Lung (tissue), 12 donors: ENCODE measurements around the gene CLCN3. TPM values are rescaled to one million over a fixed set of nuclear protein-coding genes. Genes with fewer than 3 reads are reported as not detected.

Experiments
- ATAC-seq: fragments of 200-7000 bp; cut with Tn5 transposase; one replicate; pipeline ENCODE4 v1.9.1; 2020; ENCODE audit warnings: moderate number of reproducible peaks; ENCODE audit not compliant: insufficient read depth, low FRiP score
- DNase-seq, 3 donors: peaks; one replicate each; pipeline ENCODE4 v3.0.0-alpha.2; 2013 to 2017
- H3K27ac ChIP-seq, 2 donors: one replicate each; pipeline ENCODE4 v1.5.1; 2013; ENCODE audit warnings: mild to moderate bottlenecking in 2 of 2, moderate library complexity in 2 of 2, control low read depth in 1 of 2, inconsistent platforms in 1 of 2, low read depth in 1 of 2, low read length in 1 of 2
- H3K27me3 ChIP-seq, 3 donors: one replicate each; pipeline ENCODE4 v1.5.1; 2013; ENCODE audit warnings: low read length in 2 of 3; ENCODE audit not compliant: control insufficient read depth in 3 of 3, insufficient read depth in 3 of 3
- H3K36me3 ChIP-seq, 4 donors: one replicate each; pipeline ENCODE4 v1.5.1; 2013; ENCODE audit warnings: low read length in 4 of 4, mild to moderate bottlenecking in 1 of 4, moderate library complexity in 1 of 4; ENCODE audit not compliant: control insufficient read depth in 4 of 4, insufficient read depth in 4 of 4
- H3K4me1 ChIP-seq, 5 donors: one replicate each; pipeline ENCODE4 v1.5.1; 2013; ENCODE audit warnings: low read length in 5 of 5, mild to moderate bottlenecking in 2 of 5, moderate library complexity in 1 of 5; ENCODE audit not compliant: control insufficient read depth in 5 of 5, insufficient read depth in 5 of 5
- H3K4me3 ChIP-seq: one replicate; pipeline ENCODE4 v1.5.1; 2013; ENCODE audit warnings: mild to moderate bottlenecking, control low read depth, moderate library complexity
- H3K9ac ChIP-seq, 2 donors: one replicate each; pipeline ENCODE4 v1.5.1; 2013; ENCODE audit warnings: low read length in 2 of 2, control low read depth in 1 of 2; ENCODE audit not compliant: insufficient read depth in 1 of 2
- H3K9me3 ChIP-seq, 4 donors: one replicate each; pipeline ENCODE4 v1.5.1; 2013; ENCODE audit warnings: low read length in 3 of 4, mild to moderate bottlenecking in 1 of 4, moderate library complexity in 1 of 4; ENCODE audit not compliant: control insufficient read depth in 4 of 4, insufficient read depth in 3 of 4
- whole genome bisulfite sequencing, 2 donors: extraction: QIAGEN DNeasy Blood & Tissue Kit; methylation state at CpG; one replicate each; pipeline ENCODE4 v1.1.7; 2013; 5-methylcytosine and 5-hydroxymethylcytosine counted together
- polyA plus RNA-seq, 2 donors: library from polyadenylated mRNA; stranded (reverse); fragments of 200-250 nt; gene quantifications; one replicate each; pipeline ENCODE4 v1.2.1, GENCODE V29; 2013
- total RNA-seq, 2 donors: library from RNA; depleted of rRNA in 1 of 2; stranded (reverse); fragments of >200 nt in 1 of 2; gene quantifications; one replicate each; pipeline ENCODE4 v1.2.1, GENCODE V29; 2014 to 2021
- TF ChIP-seq, protein P1 (sequence below): IDR thresholded peaks from 2 replicates; pipeline ENCODE4 v1.5.1; 2012; ENCODE audit warnings: mild to moderate bottlenecking; ENCODE audit errors: control extremely low read depth, extremely low read depth
- donor health status: control.
- donor health status: control.
- donor health status: Bipolar disorder and iron deficiency.
- donor health status: healthy.
- donor health status: DM: yes; HTN: yes; CAD: no.

CLCN3 gene
- total and polyA plus RNA-seq, 4 donors, result 11.0 to 59.6 (median 27.6) TPM

DNA sequence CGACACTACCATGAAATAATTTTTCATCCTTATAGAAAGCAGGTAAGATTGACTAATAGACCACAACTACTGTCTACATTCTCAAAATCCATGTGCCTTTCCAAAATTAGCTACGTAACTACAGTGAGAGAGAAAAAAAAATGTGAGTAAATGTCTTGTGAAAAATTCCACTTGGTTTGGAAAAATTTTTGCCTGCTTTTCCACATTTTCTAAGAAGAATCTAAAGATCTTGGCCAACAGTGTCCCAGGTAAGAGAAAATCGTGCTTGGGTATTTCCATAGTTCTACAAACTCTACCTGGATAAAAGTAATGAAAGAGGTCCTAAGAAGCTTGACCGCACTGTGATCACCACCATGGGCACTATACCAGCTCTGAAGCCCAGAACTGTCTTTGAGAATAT is 1.4 kb upstream of the CLCN3 start:
- Histone ChIP-seq H3K9ac (no peak overlapping the region), H3K4me1 (peaks cover 0 to 19% (median 0%) of the 10 kb centered on the region in 5 donors), H3K9me3 (no peaks in the 10 kb centered on the region), H3K36me3 (peaks cover 0 to 4% (median 0%) of the 10 kb centered on the region in 4 donors), H3K27me3 (no peaks in the 10 kb centered on the region), H3K4me3 (no peak overlapping the region), H3K27ac (peak overlapping the region in 1 of 2 donors; percentile 80)
- DNase-seq (no peak), ATAC-seq (no peak)
- 90 to 92% methylated on average over 4 of the region's 4 CpGs for WGBS, 2 donors
- TF ChIP-seq, protein P1, sequence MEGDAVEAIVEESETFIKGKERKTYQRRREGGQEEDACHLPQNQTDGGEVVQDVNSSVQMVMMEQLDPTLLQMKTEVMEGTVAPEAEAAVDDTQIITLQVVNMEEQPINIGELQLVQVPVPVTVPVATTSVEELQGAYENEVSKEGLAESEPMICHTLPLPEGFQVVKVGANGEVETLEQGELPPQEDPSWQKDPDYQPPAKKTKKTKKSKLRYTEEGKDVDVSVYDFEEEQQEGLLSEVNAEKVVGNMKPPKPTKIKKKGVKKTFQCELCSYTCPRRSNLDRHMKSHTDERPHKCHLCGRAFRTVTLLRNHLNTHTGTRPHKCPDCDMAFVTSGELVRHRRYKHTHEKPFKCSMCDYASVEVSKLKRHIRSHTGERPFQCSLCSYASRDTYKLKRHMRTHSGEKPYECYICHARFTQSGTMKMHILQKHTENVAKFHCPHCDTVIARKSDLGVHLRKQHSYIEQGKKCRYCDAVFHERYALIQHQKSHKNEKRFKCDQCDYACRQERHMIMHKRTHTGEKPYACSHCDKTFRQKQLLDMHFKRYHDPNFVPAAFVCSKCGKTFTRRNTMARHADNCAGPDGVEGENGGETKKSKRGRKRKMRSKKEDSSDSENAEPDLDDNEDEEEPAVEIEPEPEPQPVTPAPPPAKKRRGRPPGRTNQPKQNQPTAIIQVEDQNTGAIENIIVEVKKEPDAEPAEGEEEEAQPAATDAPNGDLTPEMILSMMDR, result no peak

- peak overlapping the region; percentile 71 for H3K4me3 ChIP-seq
- no peaks in the 10 kb centered on the region for H3K27me3 ChIP-seq
These were observed 840 bp upstream of the CLCN3 start for GRCh38 chr4:169619518-169619957.

DNA sequence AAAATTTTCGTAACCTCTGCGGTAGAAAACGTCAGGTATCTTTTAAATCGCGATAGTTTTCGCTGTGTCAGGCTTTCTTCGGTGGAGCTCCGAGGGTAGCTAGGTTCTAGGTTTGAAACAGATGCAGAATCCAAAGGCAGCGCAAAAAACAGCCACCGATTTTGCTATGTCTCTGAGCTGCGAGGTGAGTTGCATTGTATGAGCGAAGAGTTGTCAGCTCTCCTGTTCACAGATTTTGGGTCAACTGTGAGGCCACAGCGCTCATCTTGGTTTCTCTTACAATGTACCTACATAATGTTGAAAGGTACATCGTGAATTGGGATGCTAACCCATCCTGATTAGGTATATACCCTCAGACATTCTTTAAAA is 486 bp downstream of the CLCN3 start:
- Histone ChIP-seq H3K9ac (peak overlapping the region; percentile 100), H3K4me1 (peaks cover 0 to 19% (median 5%) of the 10 kb centered on the region in 5 donors), H3K27ac (peak overlapping the region; percentile 97 to 99), H3K4me3 (peak overlapping the region; percentile 71), H3K27me3 (no peaks in the 10 kb centered on the region), H3K9me3 (no peaks in the 10 kb centered on the region), H3K36me3 (peaks cover 0 to 4% (median 0%) of the 10 kb centered on the region in 4 donors)
- DNase-seq (peak; percentile 37 to 71 (median 52)), ATAC-seq (no peak)
- 0 to 1% methylated on average over 14 of the region's 14 CpGs for WGBS, 2 donors
- TF ChIP-seq, protein P1, result no peak

More at GRCh38 chr4:169619518-169619957, 840 bp upstream of the CLCN3 start:
- 0 to 2% methylated on average over 12 of the region's 12 CpGs for WGBS, 2 donors
- TF ChIP-seq, protein P1, result peak; percentile 42
- Histone ChIP-seq H3K27ac (peak overlapping the region; percentile 80 to 99), H3K4me1 (peaks cover 0 to 19% (median 0%) of the 10 kb centered on the region in 5 donors), H3K9me3 (no peaks in the 10 kb centered on the region), H3K9ac (peak overlapping the region; percentile 100), H3K36me3 (peaks cover 0 to 4% (median 0%) of the 10 kb centered on the region in 4 donors)
- DNase-seq, result peak; percentile 56 to 75 (median 74)
- ATAC-seq, result no peak
